Neuronal stem cell (in vitro differentiated cells): ENCODE measurements around the gene ITPK1.
A peak's percentile ranks its signal among the peaks of the same experiment; 100 is the strongest.
"Not testable (repeated sequence)": the region's sequence is repeated elsewhere in the genome, so short reads cannot be mapped to it uniquely, and the experiment has no call there.

ENCODE experiments used
- DNase-seq: peaks from one replicate; pipeline ENCODE4 v3.0.0-alpha.2; 2013; ENCODE audit warnings: low spot score
- H2AFZ ChIP-seq: one replicate; pipeline ENCODE4 v1.6.1; 2013; ENCODE audit warnings: mild to moderate bottlenecking, low read length, inconsistent platforms
- H2AK5ac ChIP-seq: 2 replicates; pipeline ENCODE4 v1.6.1; 2013; ENCODE audit warnings: low read depth, mild to moderate bottlenecking, inconsistent platforms, low read length, moderate library complexity, mixed read lengths
- H2BK120ac ChIP-seq: 2 replicates; pipeline ENCODE4 v1.6.1; 2013; ENCODE audit warnings: low read depth, mild to moderate bottlenecking, inconsistent platforms, low read length, moderate library complexity, mixed read lengths
- H2BK12ac ChIP-seq: one replicate; pipeline ENCODE4 v1.6.1; 2013; ENCODE audit warnings: low read length, inconsistent platforms
- H2BK15ac ChIP-seq: 2 replicates; pipeline ENCODE4 v1.6.1; 2013; ENCODE audit warnings: mild to moderate bottlenecking, low read length, inconsistent platforms, mixed read lengths
- H2BK5ac ChIP-seq: one replicate; pipeline ENCODE4 v1.6.1; 2013; ENCODE audit warnings: inconsistent platforms, mild to moderate bottlenecking, low read length, moderate library complexity
- H3K14ac ChIP-seq: one replicate; pipeline ENCODE4 v1.6.1; 2013; ENCODE audit warnings: low read length, inconsistent platforms
- H3K18ac ChIP-seq: 2 replicates; pipeline ENCODE4 v1.6.1; 2013; ENCODE audit warnings: low read length, inconsistent platforms
- H3K23ac ChIP-seq: 2 replicates; pipeline ENCODE4 v1.6.1; 2013; ENCODE audit warnings: low read depth, mild to moderate bottlenecking, mixed read lengths, low read length, inconsistent platforms; ENCODE audit not compliant: poor library complexity
- H3K27ac ChIP-seq: replicated peaks from 3 replicates; pipeline ENCODE4 v1.5.1; 2013; ENCODE audit warnings: low read length, inconsistent platforms
- H3K27me3 ChIP-seq, 3 experiments: 2 replicates each; pipeline ENCODE4 v1.6.1; 2013; ENCODE audit warnings: low read length in 3 of 3, mild to moderate bottlenecking in 2 of 3, inconsistent platforms in 1 of 3, low read depth in 1 of 3, mixed read lengths in 1 of 3, moderate library complexity in 1 of 3; ENCODE audit not compliant: control insufficient read depth in 3 of 3, insufficient read depth in 3 of 3
- H3K36me3 ChIP-seq, 2 donors: replicated peaks in 1 of 2; 2 replicates each; pipeline ENCODE4 v1.6.1; 2013; ENCODE audit warnings: low read length in 2 of 2; ENCODE audit not compliant: control insufficient read depth in 2 of 2, insufficient read depth in 2 of 2
- H3K4ac ChIP-seq: 2 replicates; pipeline ENCODE4 v1.6.1; 2013; ENCODE audit warnings: inconsistent platforms, mild to moderate bottlenecking, low read length, moderate library complexity
- H3K4me1 ChIP-seq, 2 donors: 1 replicate in 1 of 2; 2 replicates in 1 of 2; pipeline ENCODE4 v1.6.1; 2013; ENCODE audit warnings: low read length in 2 of 2, low read depth in 1 of 2; ENCODE audit not compliant: control insufficient read depth in 2 of 2, insufficient read depth in 1 of 2
- H3K4me2 ChIP-seq: one replicate; pipeline ENCODE4 v1.6.1; 2013; ENCODE audit warnings: mild to moderate bottlenecking, low read length, inconsistent platforms; ENCODE audit not compliant: insufficient read depth, poor library complexity, severe bottlenecking
- H3K4me3 ChIP-seq, 2 donors: 2 replicates each; pipeline ENCODE4 v1.5.1; 2013; ENCODE audit warnings: low read length in 2 of 2, mild to moderate bottlenecking in 2 of 2, inconsistent platforms in 1 of 2, moderate library complexity in 1 of 2
- H3K79me1 ChIP-seq: one replicate; pipeline ENCODE4 v1.6.1; 2013; ENCODE audit warnings: low read depth, mild to moderate bottlenecking, inconsistent platforms, low read length, moderate library complexity
- H3K9ac ChIP-seq: one replicate; pipeline ENCODE4 v1.6.1; 2013; ENCODE audit warnings: mild to moderate bottlenecking, low read depth, low read length, inconsistent platforms; ENCODE audit not compliant: poor library complexity
- H3K9me3 ChIP-seq, 2 donors: replicated peaks in 1 of 2; 2 replicates each; pipeline versions ENCODE3 to v1.6.1; 2013; ENCODE audit warnings: low read length in 2 of 2, mild to moderate bottlenecking in 2 of 2, inconsistent platforms in 1 of 2, low read depth in 1 of 2, mixed read lengths in 1 of 2, moderate library complexity in 1 of 2; ENCODE audit not compliant: control insufficient read depth in 2 of 2, insufficient read depth in 1 of 2
- H4K8ac ChIP-seq: one replicate; pipeline ENCODE4 v1.6.1; 2013; ENCODE audit warnings: low read depth, mild to moderate bottlenecking, inconsistent platforms, low read length, moderate library complexity
- H4K91ac ChIP-seq: one replicate; pipeline ENCODE4 v1.6.1; 2013; ENCODE audit warnings: low read length, low read depth, mild to moderate bottlenecking, inconsistent platforms; ENCODE audit not compliant: poor library complexity
- WGBS, 2 donors: extraction: QIAGEN DNeasy Blood & Tissue Kit; methylation state at CpG; one replicate each; pipeline ENCODE4 v1.1.7; 2013; ENCODE audit warnings: missing lambda C conversion rate in 2 of 2, mixed read lengths in 1 of 2; ENCODE audit not compliant: insufficient read length in 2 of 2, insufficient replicate concordance in 1 of 2; ENCODE audit errors: extremely low coverage in 2 of 2; 5-methylcytosine and 5-hydroxymethylcytosine counted together

Gene ITPK1

DNA sequence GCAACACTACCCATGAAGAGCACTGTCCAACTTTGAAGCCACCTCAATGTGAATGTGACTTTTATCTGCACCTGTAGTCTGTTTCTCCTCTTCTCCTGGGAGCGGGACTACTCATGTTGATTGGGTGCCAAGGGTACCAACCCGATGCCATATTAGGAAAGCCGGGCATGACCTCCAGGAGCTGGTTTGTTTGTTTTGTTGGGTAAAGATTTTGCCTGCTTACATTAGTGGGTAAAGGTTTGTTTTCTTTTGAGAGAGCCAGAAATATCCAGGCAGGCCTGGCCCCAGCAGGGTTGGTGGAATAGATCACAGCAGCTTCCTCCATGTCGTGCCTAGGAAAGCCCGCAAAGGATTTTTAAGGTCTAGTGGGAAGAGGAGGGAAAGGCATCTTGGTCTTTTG, 19.7 kb upstream of the ITPK1 start:
- Histone ChIP-seq H3K79me1 (no peaks in the 10 kb centered on the region), H3K36me3 (no peaks in the 10 kb centered on the region), H3K9ac (no peak overlapping the region), H3K4me3 (no peak overlapping the region), H4K91ac (no peak overlapping the region), H3K18ac (no peak overlapping the region), H3K4ac (no peak overlapping the region), H3K9me3 (no peaks in the 10 kb centered on the region), H3K4me2 (no peak overlapping the region), H3K27me3 (no peaks in the 10 kb centered on the region), H3K4me1 (peaks cover 0 to 9% of the 10 kb centered on the region in 2 donors), H3K14ac (no peak overlapping the region), H4K8ac (no peak overlapping the region), H2BK5ac (no peak overlapping the region), H2AK5ac (no peak overlapping the region), H2BK15ac (no peak overlapping the region), H2BK12ac (no peak overlapping the region), H2AFZ (peak overlapping the region; percentile 60), H2BK120ac (no peak overlapping the region), H3K23ac (no peak overlapping the region), H3K27ac (no peak overlapping the region)
- no CpG with 5 or more reads among the region's 5 CpGs for WGBS, 2 donors
- no peak for DNase-seq

GRCh38 chr14:93133464-93133863, 17.7 kb upstream of the ITPK1 start:
- no peak overlapping the region for H3K4me3 ChIP-seq
- H3K27ac ChIP-seq, result no peak overlapping the region
- H3K18ac ChIP-seq, result no peak overlapping the region
- H2BK120ac ChIP-seq, result no peak overlapping the region
- no peaks in the 10 kb centered on the region for H3K79me1 ChIP-seq
- no peaks in the 10 kb centered on the region for H3K36me3 ChIP-seq
- H3K14ac ChIP-seq, result no peak overlapping the region
- no CpG with 5 or more reads among the region's 8 CpGs for WGBS, 2 donors
- no peak for DNase-seq
- H2BK5ac ChIP-seq, result no peak overlapping the region
- H2BK12ac ChIP-seq, result no peak overlapping the region
- H3K9me3 ChIP-seq, result no peaks in the 10 kb centered on the region
- no peak overlapping the region for H2AFZ ChIP-seq
- H3K4me2 ChIP-seq, result no peak overlapping the region
- no peak overlapping the region for H3K4ac ChIP-seq
- H3K9ac ChIP-seq, result no peak overlapping the region
- no peak overlapping the region for H2AK5ac ChIP-seq
- H4K91ac ChIP-seq, result no peak overlapping the region
- no peak overlapping the region for H4K8ac ChIP-seq
- no peak overlapping the region for H3K23ac ChIP-seq
- H3K4me1 ChIP-seq, result peaks cover 0 to 9% of the 10 kb centered on the region in 2 donors
- H3K27me3 ChIP-seq, result peaks cover 0 to 5% (median 0%) of the 10 kb centered on the region in 3 experiments
- H2BK15ac ChIP-seq, result no peak overlapping the region

DNA sequence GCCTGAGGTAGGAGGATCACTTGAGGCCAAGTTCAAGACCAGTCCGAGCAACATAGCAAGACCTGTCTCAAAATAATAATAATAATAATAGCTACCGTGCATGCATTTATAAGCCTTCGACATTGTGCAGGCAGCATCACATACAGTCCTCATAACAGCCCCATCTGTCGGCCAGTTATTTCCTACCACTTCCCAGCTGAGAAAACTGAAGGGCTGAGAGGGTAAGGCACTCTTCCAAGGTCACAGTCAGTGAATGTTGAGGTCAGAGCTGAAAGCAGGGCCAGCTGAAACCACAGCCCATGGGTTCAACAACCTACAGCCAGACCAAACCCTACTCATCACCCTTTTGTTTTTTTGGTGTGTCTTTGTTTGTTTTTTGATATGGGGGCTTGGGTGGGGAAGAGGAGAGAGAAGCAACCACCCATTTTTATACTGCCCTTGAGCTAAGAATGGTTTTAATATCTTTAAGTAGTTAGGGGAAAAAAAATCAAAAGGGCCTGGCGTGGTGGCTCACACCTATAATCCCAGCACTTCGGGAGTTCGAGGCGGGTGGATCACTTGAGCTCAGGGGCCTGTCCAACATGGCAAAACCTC, 16.8 kb upstream of the ITPK1 start:
- Histone ChIP-seq H3K36me3 (no peaks in the 10 kb centered on the region), H3K9me3 (no peaks in the 10 kb centered on the region), H3K14ac (no peak overlapping the region), H3K27me3 (peaks cover 0 to 5% (median 0%) of the 10 kb centered on the region in 3 experiments), H4K8ac (no peak overlapping the region), H2AFZ (no peak overlapping the region), H2BK120ac (no peak overlapping the region), H2BK15ac (no peak overlapping the region), H3K4me2 (no peak overlapping the region), H3K27ac (no peak overlapping the region), H3K4me1 (peaks cover 0 to 9% of the 10 kb centered on the region in 2 donors), H2BK5ac (no peak overlapping the region), H3K23ac (no peak overlapping the region), H2AK5ac (no peak overlapping the region), H2BK12ac (no peak overlapping the region), H3K4ac (no peak overlapping the region), H3K18ac (no peak overlapping the region), H3K79me1 (no peaks in the 10 kb centered on the region), H3K4me3 (no peak overlapping the region), H4K91ac (no peak overlapping the region), H3K9ac (no peak overlapping the region)
- no CpG with 5 or more reads among the region's 8 CpGs for WGBS, 2 donors
- no peak for DNase-seq

GRCh38 chr14:93131257-93131820, 15.6 kb upstream of the ITPK1 start:
- H2BK15ac ChIP-seq, H4K91ac ChIP-seq, H3K23ac ChIP-seq, H3K14ac ChIP-seq, H2AFZ ChIP-seq, H3K4me3 ChIP-seq, H4K8ac ChIP-seq, H2BK120ac ChIP-seq, H3K9ac ChIP-seq, H3K18ac ChIP-seq, H2AK5ac ChIP-seq, H3K4me1 ChIP-seq, H2BK12ac ChIP-seq, H3K36me3 ChIP-seq, H3K27ac ChIP-seq, H3K9me3 ChIP-seq, H3K4me2 ChIP-seq, H3K4ac ChIP-seq, H2BK5ac ChIP-seq, DNase-seq, H3K79me1 ChIP-seq, H3K27me3 ChIP-seq: not testable (repeated sequence)
- no CpG with 5 or more reads among the region's 5 CpGs for WGBS, 2 donors
